Uterus (tissue), 2 donors: Measurements from ENCODE around the gene ALPI.

ENCODE experiments used
- CTCF ChIP-seq, 4 experiments: fragments of 200-600 bp in 2 of 4; fragments of 450-650 bp in 2 of 4; sonication (generic) in 2 of 4; IDR thresholded peaks; one replicate each; pipeline ENCODE4 v1.5.1; 2016 to 2019; ENCODE audit warnings: antibody characterized with exemption in 4 of 4, mild to moderate bottlenecking in 2 of 4, moderate library complexity in 1 of 4
- POLR2A ChIP-seq, 2 donors: fragments of 450-650 bp; IDR thresholded peaks; one replicate each; pipeline ENCODE4 v1.6.1; 2016; ENCODE audit warnings: antibody characterized with exemption in 2 of 2, mild to moderate bottlenecking in 1 of 2, moderate library complexity in 1 of 2

- TF ChIP-seq CTCF (IDR thresholded peaks at IDR 0.05): no peak
- no peak for TF ChIP-seq POLR2A (IDR thresholded peaks at IDR 0.05)
Observed at GRCh38 chr2:232435805-232436204, 20.1 kb upstream of the ALPI start.
